ENCODE measurements around the gene SMYD3. TPM values are rescaled to one million over a fixed set of nuclear protein-coding genes. Genes with fewer than 3 reads are reported as not detected.

Gene SMYD3
- total and polyA plus RNA-seq, 2 of the 4 experiments (the other 2 are of a cell fraction), result 26.5 to 37.6 TPM

GRCh38 chr1:245804696-245805095 is 702.4 kb downstream of the SMYD3 start:
- Histone ChIP-seq H3K36me3 (ENCODE audit: control insufficient read depth, insufficient read depth, low read length) (no peaks in the 10 kb centered on the region), H2BK15ac (ENCODE audit: low read depth, low read length) (no peak overlapping the region), H2AFZ (replicated peaks; ENCODE audit: low read length, poor library complexity) (no peak overlapping the region), H4K5ac (ENCODE audit: low read depth, low read length) (peak overlapping the region; percentile 19; the same call in 1 of the 2 replicates), H4K20me1 (ENCODE audit: insufficient read depth, low read length) (no peaks in the 10 kb centered on the region), H3K18ac (ENCODE audit: low read depth, low read length) (peak overlapping the region; percentile 38; the same call in 1 of the 2 replicates), H3K56ac (ENCODE audit: extremely low read depth, insufficient read depth, low read length) (no peak overlapping the region), H2AK5ac (ENCODE audit: low read depth, low read length) (no peak overlapping the region), H3K14ac (replicated peaks; ENCODE audit: low read depth, low read length) (peak overlapping the region; percentile 35; the same call in 1 of the 2 replicates), H2BK20ac (ENCODE audit: low read depth, low read length) (0 out of 2 replicates have a peak overlapping the region, but pooled peaks have one; percentile 0), H3K4me3 (ENCODE audit: insufficient read depth, low read depth, low read length) (no peak overlapping the region), H3K9me3 (ENCODE audit: control insufficient read depth, insufficient read depth, low read length) (no peaks in the 10 kb centered on the region), H3K9ac (ENCODE audit: low read depth, low read length) (no peak overlapping the region), H2BK120ac (ENCODE audit: low read depth, low read length) (0 out of 2 replicates have a peak overlapping the region, but pooled peaks have one; percentile 1), H4K91ac (ENCODE audit: insufficient read depth, low read depth, low read length) (peak overlapping the region; percentile 16; the same call in 1 of the 2 replicates), H3K4me2 (ENCODE audit: low read depth, low read length) (no peak overlapping the region), H3K27me3 (ENCODE audit: control insufficient read depth, insufficient read depth, low read length) (no peaks in the 10 kb centered on the region), H3K4ac (ENCODE audit: low read depth, low read length) (0 out of 2 replicates have a peak overlapping the region, but pooled peaks have one; percentile 2), H2AK9ac (replicated peaks; ENCODE audit: low read depth, low read length, poor library complexity) (no peak overlapping the region), H3K27ac (ENCODE audit: insufficient read depth, low read length) (no peak overlapping the region), H3K23ac (ENCODE audit: low read depth, low read length) (no peak overlapping the region), H3K79me1 (ENCODE audit: low read depth in 1 of 2, low read length in 2 of 2) (no peaks in the 10 kb centered on the region), H2BK5ac (ENCODE audit: low read depth, low read length, poor library complexity, severe bottlenecking) (no peak overlapping the region), H4K8ac (ENCODE audit: low read depth in 2 of 2, low read length in 2 of 2) (no peak overlapping the region), H3K9me1 (ENCODE audit: insufficient read depth, low read length) (peaks cover 4% of the 10 kb centered on the region), H3K4me1 (ENCODE audit: control insufficient read depth, insufficient read depth, low read length) (peaks cover 11% of the 10 kb centered on the region)
- no TSS peak for BruUV-seq (replicated peaks)
- no peak for DNase-seq
- TF ChIP-seq CHD1 (IDR thresholded peaks at IDR 0.05; ENCODE audit: low read depth, low read length) (no peak), MAFK (IDR thresholded peaks at IDR 0.05; ENCODE audit: low read depth, low read length) (no peak), POLR2A (IDR thresholded peaks at IDR 0.05; ENCODE audit: low read depth, low read length) (no peak), FOS (IDR thresholded peaks at IDR 0.05; ENCODE audit: low read depth, low read length) (no peak), MXI1 (IDR thresholded peaks at IDR 0.05; ENCODE audit: borderline replicate concordance, low read depth, low read length) (no peak), USF2 (IDR thresholded peaks at IDR 0.05; ENCODE audit: low read depth, low read length) (no peak), CEBPB (IDR thresholded peaks at IDR 0.05; ENCODE audit: low read depth, low read length) (no peak), BHLHE40 (IDR thresholded peaks at IDR 0.05; ENCODE audit: low read depth, low read length) (no peak), RCOR1 (IDR thresholded peaks at IDR 0.05; ENCODE audit: insufficient replicate concordance, low read length) (no peak), MAZ (IDR thresholded peaks at IDR 0.05; ENCODE audit: borderline replicate concordance, low read depth, low read length) (no peak), RAD21 (IDR thresholded peaks at IDR 0.05; ENCODE audit: low read length) (no peak), NFE2L2 (IDR thresholded peaks at IDR 0.05; ENCODE audit: low read depth, low read length) (no peak), SMC3 (IDR thresholded peaks at IDR 0.05; ENCODE audit: low read depth, low read length) (no peak), RFX5 (IDR thresholded peaks at IDR 0.05; ENCODE audit: low read depth, low read length) (no peak)
- TF ChIP-seq, protein P1, sequence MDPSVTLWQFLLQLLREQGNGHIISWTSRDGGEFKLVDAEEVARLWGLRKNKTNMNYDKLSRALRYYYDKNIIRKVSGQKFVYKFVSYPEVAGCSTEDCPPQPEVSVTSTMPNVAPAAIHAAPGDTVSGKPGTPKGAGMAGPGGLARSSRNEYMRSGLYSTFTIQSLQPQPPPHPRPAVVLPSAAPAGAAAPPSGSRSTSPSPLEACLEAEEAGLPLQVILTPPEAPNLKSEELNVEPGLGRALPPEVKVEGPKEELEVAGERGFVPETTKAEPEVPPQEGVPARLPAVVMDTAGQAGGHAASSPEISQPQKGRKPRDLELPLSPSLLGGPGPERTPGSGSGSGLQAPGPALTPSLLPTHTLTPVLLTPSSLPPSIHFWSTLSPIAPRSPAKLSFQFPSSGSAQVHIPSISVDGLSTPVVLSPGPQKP (IDR thresholded peaks at IDR 0.05; ENCODE audit: borderline replicate concordance, low read depth, low read length), result no peak
- TF ChIP-seq, protein P2, sequence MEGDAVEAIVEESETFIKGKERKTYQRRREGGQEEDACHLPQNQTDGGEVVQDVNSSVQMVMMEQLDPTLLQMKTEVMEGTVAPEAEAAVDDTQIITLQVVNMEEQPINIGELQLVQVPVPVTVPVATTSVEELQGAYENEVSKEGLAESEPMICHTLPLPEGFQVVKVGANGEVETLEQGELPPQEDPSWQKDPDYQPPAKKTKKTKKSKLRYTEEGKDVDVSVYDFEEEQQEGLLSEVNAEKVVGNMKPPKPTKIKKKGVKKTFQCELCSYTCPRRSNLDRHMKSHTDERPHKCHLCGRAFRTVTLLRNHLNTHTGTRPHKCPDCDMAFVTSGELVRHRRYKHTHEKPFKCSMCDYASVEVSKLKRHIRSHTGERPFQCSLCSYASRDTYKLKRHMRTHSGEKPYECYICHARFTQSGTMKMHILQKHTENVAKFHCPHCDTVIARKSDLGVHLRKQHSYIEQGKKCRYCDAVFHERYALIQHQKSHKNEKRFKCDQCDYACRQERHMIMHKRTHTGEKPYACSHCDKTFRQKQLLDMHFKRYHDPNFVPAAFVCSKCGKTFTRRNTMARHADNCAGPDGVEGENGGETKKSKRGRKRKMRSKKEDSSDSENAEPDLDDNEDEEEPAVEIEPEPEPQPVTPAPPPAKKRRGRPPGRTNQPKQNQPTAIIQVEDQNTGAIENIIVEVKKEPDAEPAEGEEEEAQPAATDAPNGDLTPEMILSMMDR (conservative IDR thresholded peaks at IDR 0.05; ENCODE audit: low read depth, low read length), result no peak
- no CpG with 5 or more reads among the region's 4 CpGs for WGBS, 2 experiments (ENCODE audit: extremely low coverage in 2 of 2, insufficient read length in 1 of 2)
- POLR2A ChIA-PET (ENCODE audit: unreplicated experiment), result interaction anchor here (0.8 kb wide), 1 partner anchor 19 kb away, joined by 4 read pairs; no protein-coding TSS in a partner anchor
- ATAC-seq (ENCODE audit: low read depth), result 0 out of 2 replicates have a peak, but pooled peaks have one; percentile 16
- dilution Hi-C loops (cut with HindIII; ENCODE audit: low sequenced_read_pairs, unreplicated experiment), result no loop called here
- intact Hi-C loops (cut with micrococcal nuclease), result loop anchor here (5.0 to 10.0 kb wide), 2 partner anchors 207 to 650 kb away; partner anchors contain the start of gene KIF26B
- in situ Hi-C loops (cut with MboI; ENCODE audit: low sequenced_read_pairs), result no loop called here
- CTCF ChIA-PET, result interaction anchor here (0.6 kb wide), 1 partner anchor 148 kb away, joined by 3 read pairs; no protein-coding TSS in a partner anchor
